Measurements from ENCODE around the gene C1GALT1.
"Not testable (repeated sequence)": the region's sequence is repeated elsewhere in the genome, so short reads cannot be mapped to it uniquely, and the experiment has no call there.

C1GALT1 gene

DNA sequence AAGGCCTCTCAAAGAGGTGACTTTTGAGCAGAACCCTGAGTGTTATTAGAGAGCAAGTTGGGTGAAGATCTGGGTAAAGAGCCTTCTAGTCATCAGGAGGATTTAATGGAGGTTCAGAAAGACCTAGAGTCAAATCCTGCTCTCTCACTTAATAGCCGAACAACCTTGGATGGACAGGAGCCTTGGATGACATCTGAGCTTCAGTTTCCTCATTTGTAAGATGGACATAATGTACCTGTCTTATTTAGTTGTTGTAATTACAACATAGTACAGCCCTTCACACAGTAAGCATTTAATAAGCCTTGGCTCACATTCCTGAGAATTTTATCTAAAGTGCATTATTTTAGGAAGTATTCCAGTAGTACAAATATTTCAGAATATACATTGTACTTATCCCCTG is 57.0 kb downstream of the C1GALT1 start:
- ATAC-seq, result no peak

DNA sequence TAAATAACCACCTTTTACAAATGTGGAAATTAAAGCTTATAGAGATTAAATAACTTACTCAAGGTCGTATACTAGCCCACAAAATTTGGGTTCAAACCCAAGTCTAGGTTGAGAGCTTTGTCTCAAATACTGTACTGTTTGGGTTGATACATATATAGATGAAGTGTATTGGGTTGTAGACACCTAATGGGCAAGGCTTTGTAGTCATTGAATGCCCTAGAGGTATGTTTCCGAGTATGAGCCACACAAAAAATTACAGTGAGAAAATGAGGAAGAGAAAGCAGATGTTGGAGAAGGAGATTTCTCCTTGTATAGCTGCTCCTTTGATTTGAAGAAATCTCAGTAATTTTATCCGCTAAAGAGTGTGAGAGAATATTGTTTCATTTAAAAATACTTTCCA is 60.6 kb downstream of the C1GALT1 start:
- ATAC-seq, result no peak

DNA sequence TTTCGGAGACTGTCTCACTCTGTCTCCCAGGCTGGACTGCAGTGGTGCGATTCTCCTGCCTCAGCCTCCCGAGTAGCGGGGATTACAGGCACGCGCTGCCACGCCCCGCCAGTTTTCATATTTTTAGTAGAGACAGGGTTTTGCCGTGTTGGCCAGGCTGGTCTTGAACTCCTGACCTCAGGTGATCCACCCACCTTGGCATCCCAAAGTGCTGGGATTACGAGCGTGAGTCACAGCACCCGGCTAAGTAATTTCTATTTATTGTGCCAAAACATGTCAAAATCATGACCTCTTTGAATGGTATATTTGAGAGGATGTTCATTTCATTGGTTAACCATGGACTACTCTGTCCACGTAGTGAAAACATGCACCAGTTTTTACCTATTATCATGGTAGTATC is 62.9 kb downstream of the C1GALT1 start:
- ATAC-seq, result not testable (repeated sequence)

DNA sequence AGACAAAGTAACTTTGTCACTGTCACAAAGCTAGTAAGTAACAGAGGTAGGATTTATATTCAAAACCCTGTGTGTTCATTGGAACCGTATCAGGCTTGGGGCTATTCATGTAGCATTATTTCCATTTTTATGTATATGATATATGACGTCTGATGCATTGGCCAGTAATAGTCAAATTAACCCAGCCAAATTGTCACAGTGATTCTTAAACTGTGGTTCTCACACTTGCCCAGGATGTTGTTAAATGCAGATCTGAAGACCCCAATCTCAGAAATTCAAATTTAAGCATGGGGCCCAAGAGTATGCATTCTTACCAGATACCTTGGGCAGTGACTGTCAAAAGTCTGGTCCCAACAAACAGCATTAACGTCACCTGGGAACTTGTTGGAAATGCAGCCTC is 63.9 kb downstream of the C1GALT1 start:
- no peak for ATAC-seq

DNA sequence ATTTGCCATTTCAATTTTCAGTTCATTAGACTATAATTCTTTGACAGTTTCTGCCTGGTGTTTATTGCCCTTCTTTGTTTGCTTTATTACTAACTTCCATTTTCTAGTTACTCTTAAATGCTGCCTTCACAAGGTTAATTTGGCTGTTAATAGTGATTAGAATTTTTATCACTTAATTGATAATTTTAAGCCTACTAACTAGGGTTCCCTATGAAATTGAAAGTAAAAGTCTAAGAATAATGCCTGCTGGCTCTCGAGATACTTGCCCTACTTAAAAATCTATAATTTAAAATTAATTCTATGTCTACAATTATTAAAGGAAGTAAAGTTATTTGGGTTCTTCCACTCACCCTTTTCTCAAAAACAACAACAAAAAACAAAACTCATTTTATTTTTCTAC is 65.3 kb downstream of the C1GALT1 start:
- no peak for ATAC-seq

DNA sequence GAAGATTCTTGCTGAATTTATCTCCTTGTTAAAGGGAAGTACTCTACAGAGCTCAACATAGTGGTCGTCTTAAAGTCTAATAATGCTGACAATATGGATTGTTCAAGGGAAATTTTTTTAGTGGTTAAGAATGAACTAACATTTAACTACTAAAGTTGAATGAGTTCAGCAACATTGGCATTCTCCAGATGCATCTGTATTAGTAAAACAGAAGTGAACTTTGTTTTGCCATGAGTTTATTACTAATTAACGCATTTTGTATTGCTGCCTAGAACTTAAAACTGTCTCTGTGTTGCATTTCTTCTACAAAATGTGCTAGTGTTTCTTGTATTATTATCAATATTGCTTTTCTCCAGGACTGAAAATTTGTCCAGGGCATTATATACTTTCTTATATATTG is 67.5 kb downstream of the C1GALT1 start:
- ATAC-seq, result no peak

DNA sequence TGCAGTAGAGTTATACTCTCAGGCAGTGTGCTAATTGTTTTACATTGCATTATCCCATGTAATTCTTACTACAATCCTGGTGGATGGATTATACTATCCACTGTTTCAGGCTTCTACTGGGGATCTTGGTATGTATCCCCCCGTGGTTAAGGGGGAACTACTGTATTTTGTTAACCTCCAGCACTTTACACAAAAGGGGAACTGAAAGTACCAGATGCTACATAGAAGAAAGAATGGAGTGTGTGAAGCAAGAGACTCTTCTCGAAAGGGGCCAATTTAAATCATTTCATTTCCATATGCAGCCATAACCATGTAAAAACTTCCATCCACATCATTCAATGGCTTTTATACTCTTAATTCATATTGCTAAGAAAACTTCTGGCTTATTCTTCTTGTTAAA is 69.4 kb downstream of the C1GALT1 start:
- peak in 1 of 2 donors; percentile 27 for ATAC-seq

DNA sequence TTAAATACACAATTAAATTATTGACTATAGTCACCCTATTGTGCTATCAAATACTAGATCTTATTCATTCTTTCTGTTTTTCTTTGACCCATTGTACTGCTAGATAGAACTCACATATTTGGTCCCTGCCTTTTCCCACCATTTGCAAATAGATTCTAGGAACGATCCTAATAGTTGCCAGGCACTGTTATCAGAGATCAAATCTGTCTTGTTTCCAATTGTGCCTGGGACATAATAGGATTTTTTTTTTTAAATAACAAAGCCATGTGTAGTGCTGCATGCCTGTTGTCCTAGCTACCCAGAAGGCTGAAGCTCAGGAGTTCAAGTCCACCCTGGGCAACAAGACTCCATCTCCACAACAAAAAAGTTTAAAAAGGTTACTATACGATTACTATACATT is 72.0 kb downstream of the C1GALT1 start:
- ATAC-seq, result no peak

DNA sequence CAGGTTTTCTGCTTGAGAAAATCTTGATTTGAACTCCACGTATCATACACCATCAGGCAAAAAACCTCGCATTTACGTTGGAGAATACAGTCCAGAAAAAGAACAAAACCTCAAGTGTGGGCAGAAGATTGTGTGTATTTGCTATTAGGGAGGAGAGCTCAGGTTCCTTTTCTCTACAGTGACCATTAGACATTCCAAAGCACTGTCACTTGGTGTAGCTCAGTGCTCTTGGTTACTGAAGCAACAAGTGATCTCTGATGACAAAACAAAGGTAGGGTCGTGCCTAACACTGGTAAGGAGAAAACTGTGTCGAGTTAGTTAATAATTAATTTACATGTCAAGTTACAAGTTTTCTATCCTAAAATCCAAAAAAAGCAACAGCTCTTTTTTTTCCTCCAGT is 72.6 kb downstream of the C1GALT1 start:
- no peak for ATAC-seq

DNA sequence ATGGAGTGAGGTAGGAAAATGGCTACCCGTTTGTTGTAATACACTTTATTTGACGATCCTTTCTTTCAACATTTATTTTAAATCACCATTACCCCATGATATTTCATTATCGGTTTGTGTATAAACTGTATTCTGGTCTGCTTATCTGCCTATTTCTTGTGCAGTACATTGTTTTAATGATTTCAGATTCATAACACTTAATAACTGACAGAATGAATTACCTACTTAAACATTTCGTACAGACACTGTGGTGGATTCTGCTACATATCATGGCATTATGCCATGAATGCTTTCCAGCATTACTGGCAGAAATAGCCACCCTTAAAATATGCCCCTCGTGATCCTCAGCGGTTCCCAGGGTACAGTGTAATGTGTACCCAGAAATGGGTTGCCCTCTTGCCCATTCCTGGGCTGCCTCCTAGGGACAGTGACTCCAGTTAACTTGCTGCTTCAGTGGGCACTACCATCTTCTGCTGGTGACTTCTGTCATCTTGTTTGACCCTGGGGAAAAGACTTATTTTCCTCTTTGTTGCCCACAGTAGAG is 74.5 kb downstream of the C1GALT1 start:
- no peak for ATAC-seq

DNA sequence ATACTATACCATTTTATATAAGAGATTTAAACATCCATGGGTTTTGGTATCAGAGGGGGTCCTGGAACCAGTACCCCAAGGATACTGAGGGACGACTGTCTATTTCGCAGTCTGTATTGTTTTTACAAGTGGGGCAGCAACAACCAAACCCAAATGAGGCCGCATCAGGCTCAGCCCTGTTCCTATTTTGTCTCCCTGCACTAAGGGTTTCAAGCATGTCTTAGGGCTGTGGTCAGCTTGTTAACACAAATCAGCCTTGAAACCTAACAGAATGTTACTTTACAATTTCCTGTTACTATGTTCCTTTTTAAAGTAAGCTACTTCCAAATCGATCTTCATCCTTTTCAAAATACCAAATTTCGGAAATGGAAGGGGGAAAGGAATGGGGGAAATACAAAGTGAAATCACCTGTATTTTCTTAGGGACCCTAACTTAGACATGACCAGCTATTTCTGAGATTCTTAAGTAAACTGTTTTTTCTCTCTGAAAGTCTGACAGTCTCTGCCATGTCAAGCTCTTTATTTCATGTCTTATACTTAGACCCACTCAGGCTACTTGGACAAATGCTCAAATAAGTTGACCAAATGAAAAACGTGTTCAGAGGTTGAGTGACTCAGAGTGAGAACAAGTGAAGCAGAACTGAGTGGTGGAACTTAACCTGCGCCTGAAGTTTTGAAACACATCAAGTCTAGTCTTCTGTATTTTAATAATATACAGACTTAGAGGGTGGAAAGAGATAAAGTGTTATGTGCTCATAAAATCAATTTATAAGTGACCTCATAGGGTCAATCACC is 75.8 kb downstream of the C1GALT1 start:
- peak; percentile 49 to 73 for ATAC-seq

DNA sequence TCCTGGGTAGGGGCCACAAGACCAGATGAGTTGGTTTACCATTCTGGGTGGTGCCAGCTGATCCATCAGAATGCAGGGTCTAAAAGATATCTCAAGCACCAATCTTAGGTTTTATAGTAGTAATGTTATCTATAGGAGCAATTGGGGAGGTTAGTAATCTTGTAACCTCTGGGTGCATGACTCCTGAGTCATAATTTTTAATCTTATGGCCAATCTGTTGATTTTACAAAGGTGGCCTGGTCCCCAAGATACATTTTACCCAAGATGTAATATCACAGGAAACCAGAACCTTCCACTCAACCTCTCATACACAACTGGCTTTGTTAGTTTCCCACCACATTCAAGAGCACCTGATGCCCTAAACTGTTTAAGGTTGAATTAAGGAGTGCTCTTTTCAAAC is 79.5 kb downstream of the C1GALT1 start:
- no peak for ATAC-seq

DNA sequence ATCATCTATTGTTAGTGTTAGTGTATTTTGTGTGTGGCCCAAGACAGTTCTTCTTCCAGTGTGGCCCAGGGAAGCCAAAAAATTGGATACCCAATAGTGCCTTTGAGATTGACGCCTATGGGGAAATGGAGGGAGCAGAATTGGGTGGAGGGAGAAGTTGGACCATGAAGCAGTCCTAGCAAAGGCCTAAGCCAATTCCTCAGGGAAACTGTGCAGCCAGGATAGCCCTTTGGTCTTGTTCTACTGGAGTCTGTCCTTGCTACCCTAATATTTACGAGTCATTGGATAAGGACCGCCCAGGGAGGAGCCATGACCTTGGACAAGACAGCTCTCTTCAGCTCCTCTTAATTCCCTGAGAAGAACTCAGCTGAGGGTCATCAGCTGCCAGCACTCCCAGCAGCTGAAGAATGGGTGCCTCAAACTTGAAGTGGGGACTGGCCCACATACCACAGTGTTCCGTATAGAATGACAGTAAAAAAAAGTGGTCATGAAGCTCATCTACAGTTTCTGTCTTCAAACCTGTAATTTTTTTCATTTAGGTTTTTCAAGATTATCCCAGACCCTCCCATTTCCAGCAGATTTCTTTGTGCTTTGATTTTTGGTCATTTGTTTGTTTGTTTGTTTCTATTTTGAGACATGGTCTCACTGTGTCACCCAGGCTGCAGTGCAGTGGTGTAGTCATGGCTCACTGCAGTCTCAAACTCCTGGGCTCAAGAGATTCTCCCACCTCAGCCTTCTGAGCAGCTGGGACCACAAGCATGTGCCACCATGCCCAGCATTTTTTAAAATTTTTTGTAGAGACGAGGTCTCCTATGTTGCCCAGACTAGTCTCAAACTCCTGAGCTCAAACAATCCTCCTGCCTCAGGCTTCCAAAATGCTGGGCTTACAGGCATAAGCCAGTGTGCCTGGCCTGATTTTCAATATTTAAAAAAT is 81.2 kb downstream of the C1GALT1 start:
- ATAC-seq, result no peak

DNA sequence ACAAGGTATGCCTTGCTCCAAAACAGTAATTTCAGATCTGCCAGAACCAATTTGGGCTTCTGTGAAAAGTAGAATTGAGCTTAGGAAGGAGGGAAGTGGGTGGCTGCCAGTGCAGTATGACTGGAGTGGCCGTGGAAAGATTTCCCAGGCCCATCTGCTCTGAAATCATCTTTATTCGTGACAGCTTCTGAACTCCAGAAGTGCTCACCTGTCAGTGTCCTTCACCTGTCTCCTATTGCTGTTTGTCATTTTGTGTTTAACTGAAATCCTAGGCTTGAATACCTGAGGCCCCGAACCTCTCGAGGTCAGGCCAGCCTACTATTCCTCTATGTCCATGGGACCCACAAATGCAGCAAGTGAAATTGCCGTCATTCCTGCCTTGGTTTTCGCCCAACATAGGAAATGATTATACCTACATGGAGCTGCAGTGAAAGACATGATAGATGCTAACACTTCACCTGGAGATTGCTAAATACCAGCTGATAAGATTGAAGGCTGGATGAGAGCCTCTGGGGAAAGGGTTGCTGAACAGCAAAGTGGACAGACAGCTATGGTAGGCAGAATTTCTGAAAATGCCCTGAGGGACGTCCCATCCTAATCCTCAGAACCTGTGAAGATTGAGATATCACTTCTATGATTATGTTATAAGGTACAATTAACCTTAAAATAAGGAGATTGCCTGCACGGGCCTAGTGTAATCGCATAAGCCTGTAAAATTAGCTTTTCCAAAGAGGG is 82.1 kb downstream of the C1GALT1 start:
- ATAC-seq, result no peak

DNA sequence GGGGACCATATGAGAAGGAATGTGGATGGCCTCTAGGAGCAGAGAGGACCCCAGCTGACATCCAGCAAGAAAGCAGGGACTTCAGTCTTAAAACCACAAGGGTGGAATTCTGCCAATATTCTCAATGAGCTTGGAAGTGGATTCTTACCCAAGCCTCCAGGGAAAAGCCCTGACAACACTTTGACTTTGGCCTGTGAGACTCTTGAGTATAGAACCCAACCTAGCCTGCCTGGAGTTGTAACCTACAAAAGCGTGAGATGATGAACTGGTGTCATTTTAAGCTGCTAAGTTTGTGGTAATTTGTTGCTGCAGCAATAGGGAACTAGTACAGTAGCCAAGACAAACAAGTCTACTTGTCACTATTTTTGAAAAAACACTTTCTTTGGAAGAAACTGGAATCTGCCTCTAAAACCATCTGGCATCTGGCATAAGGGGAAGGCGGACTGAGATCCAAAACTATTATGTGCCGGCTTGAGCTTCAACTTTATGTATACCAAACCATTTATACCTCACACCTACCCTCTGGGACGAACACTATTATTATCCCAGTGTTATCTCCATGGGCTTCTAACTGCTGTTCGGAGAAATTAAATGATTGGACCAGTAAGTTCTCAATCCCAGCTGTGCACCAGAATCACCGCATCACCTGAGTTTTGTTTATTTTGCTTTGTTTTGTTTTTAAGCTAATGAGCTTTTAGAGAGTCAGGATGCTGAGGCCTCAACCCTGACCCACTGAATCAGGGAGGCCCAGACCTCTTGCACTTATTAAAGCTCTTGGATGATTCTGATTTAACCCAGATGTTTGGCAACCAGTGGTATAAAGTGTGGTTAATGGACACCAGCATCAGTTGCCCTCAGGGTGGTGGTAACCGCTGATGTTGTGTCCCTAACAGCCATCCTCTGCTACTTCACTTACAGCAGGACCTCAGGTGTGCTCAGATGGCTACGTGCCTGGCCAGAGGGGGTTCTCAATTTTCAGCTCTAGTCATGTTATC is 83.0 kb downstream of the C1GALT1 start:
- ATAC-seq, result no peak

DNA sequence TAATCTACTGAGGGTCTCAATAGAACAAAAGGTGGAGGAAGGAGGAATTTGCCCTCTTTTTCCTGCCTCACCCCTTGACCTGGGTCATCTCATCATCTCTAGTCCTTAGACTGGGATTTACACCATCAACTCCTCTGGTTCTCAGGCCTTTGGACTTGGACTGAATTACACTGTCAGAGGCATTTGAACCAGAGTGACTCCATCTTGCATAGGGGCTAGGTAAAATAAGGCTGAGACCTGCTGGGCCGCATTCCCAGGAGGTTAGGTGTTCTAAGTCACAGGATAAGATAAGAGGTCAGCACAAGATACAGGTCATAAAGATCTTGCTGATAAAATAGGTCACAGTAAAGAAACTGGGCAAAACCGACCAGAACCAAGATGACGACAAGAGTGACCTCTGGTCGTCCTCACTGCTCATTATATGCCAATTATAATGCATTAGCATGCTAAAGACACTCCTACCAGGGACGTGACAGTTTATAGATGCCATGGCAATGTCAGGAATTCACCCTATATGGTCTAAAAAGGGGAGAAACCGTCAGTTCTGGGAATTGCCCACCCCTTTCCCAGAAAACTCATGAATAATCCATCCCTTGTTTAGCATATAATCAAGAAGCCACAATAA is 84.0 kb downstream of the C1GALT1 start:
- ATAC-seq, result no peak

DNA sequence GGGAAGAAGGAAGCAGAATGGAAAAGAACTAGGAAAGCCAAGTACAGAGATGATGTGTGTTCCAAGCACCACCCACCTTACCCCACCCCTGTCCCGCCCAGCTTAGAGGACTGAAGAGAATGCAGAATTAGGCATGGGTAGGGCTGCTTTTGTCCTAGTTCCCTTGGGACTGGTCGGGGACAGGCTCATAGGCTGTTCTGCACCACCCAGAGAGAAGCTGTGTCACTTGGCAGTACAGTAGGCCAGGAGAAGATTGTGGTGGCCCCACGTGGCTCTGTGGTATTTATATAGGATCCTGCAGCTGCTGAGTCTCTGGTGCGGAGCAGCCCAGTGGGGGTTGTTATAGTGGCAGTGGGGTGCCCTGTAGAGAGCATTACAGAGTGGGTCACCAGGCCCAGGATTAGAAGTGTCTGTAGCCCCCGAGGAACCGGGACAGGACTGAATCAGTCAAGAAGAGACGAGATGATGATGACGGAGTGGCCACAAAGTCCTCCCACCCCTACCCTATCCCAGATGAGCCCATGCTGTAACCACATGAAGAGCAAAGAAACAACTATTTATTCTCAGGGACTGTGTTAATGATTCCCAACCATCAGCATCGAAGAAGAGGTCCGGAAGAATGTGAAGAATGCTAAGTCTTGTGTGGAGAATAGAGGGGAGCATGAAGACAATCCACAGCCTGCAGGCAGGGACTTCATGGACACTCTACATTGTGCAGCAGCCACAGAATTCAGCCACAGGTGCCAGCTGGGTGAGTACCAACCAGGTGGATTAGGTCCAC is 88.9 kb downstream of the C1GALT1 start:
- no peak for ATAC-seq

DNA sequence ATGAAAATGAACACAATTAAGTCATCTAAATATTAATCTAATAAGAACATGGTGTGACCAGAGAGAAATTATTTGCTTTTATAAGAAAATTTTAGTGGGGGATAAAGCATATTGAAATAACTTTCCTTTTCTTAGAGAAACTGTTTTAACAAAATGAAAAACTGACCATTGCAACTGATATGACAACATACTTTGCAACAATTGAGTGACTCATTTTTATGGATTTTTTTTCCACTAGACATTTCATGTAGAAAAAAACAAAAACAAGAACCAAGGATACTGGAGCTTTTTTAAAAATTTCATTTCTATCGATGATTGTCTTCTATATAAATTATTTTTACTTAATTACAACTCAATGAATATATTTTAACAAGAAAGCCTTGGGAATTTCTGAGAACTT is 90.0 kb downstream of the C1GALT1 start:
- no peak for ATAC-seq

DNA sequence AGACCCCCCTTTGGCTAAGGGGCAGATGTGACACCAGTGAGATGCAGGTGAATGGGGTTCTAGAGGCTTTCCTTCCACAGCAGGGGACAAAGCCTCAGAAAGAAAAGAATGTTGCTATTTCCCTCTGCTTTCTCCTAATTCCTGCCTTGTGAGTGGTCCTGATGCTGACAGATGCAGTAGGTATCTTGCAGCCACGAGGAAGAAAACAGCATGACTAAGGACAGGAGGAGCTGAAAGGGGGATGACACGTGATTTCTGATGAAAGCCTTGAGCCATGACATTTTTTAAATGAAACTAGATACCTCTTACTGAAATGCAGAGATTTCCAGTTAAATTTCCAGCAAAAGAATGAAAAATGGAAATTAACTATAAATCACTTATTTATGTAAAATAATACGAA is 92.4 kb downstream of the C1GALT1 start:
- ATAC-seq, result no peak

DNA sequence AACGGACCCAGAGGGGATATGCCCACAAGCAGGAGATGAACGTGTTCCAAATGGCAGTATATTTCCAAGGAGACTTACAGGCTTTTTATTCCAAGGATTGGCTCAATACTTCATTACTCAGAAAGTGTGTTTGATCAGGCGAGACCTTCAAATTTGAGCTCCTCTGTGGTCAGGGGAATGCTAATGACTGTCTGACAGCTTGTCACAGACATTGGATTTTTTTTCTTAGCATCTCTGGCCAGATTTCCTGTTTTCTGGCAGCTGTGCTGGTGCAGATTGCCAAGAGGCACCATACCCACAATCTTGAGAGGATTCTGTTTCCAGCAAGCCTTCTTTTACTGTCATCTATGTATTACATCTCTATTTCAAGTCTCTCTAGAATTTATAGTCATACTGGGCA is 93.8 kb downstream of the C1GALT1 start:
- no peak for ATAC-seq

Data from activated CD4-positive, CD25-positive, alpha-beta regulatory T cell treated with anti-CD3 and anti-CD28 coated beads, Interleukin-2, amount 50 U/mL, for 24 hours (primary cell).